Uterus (tissue), 4 donors: ENCODE data around the gene SMDT1. TPM values are rescaled to one million over a fixed set of nuclear protein-coding genes. Genes with fewer than 3 reads are reported as not detected.
A peak's percentile ranks its signal among the peaks of the same experiment; 100 is the strongest.
"Not testable (repeated sequence)": the region's sequence is repeated elsewhere in the genome, so short reads cannot be mapped to it uniquely, and the experiment has no call there.

Experiments used
- DNase-seq, 2 donors: peaks; one replicate each; pipeline ENCODE4 v3.0.0-alpha.2; 2019 to 2020
- H3K27ac ChIP-seq, 2 donors: fragments of 200-600 bp; sonication (generic); 1 replicate in 1 of 2; 2 replicates in 1 of 2; pipeline ENCODE4 v1.5.1; 2016 to 2018
- H3K27me3 ChIP-seq, 2 donors: fragments of 200-600 bp; sonication (generic); one replicate each; pipeline ENCODE4 v1.5.1; 2018 to 2019; ENCODE audit warnings: control low read depth in 1 of 2
- H3K36me3 ChIP-seq, 2 donors: fragments of 200-600 bp; sonication (generic); one replicate each; pipeline ENCODE4 v1.5.1; 2019; ENCODE audit warnings: control low read depth in 1 of 2
- H3K4me1 ChIP-seq, 2 donors: fragments of 200-600 bp; sonication (generic); one replicate each; pipeline ENCODE4 v1.5.1; 2018 to 2019; ENCODE audit warnings: control low read depth in 1 of 2
- H3K4me3 ChIP-seq, 2 donors: fragments of 200-600 bp; sonication (generic); 1 replicate in 1 of 2; 2 replicates in 1 of 2; pipeline ENCODE4 v1.5.1; 2018 to 2019; ENCODE audit warnings: mild to moderate bottlenecking in 1 of 2
- H3K9me3 ChIP-seq, 2 donors: fragments of 200-600 bp; sonication (generic); one replicate each; pipeline ENCODE4 v1.5.1; 2019; ENCODE audit warnings: control low read depth in 1 of 2
- POLR2A ChIP-seq, 2 donors: fragments of 450-650 bp; IDR thresholded peaks; one replicate each; pipeline ENCODE4 v1.6.1; 2016; ENCODE audit warnings: antibody characterized with exemption in 2 of 2, mild to moderate bottlenecking in 1 of 2, moderate library complexity in 1 of 2
- intact Hi-C: fragments of 100-400 bp; cut with DNase I; formaldehyde crosslinking; loops from one replicate; pipeline ENCODE4 v1.15.1; 2023; ENCODE audit warnings: low total_unique reads
- total RNA-seq, 4 donors: library from RNA; depleted of rRNA in 3 of 4; stranded (reverse); fragments of >200 nt in 3 of 4; gene quantifications; one replicate each; pipeline versions ENCODE4 v1.1.0 to v1.2.4, GENCODE V29; 2014 to 2023
- TF ChIP-seq, protein P1 (sequence below), 4 experiments: fragments of 200-600 bp in 2 of 4; fragments of 450-650 bp in 2 of 4; sonication (generic) in 2 of 4; IDR thresholded peaks; one replicate each; pipeline ENCODE4 v1.5.1; 2016 to 2019; ENCODE audit warnings: antibody characterized with exemption in 4 of 4, mild to moderate bottlenecking in 2 of 4, moderate library complexity in 1 of 4
- donor health status: DM: yes; HTN: yes; CAD: no.

The SMDT1 gene
- total RNA-seq, 4 donors from 2014 or later: 8.3 to 98.0 (median 33.2) TPM

DNA sequence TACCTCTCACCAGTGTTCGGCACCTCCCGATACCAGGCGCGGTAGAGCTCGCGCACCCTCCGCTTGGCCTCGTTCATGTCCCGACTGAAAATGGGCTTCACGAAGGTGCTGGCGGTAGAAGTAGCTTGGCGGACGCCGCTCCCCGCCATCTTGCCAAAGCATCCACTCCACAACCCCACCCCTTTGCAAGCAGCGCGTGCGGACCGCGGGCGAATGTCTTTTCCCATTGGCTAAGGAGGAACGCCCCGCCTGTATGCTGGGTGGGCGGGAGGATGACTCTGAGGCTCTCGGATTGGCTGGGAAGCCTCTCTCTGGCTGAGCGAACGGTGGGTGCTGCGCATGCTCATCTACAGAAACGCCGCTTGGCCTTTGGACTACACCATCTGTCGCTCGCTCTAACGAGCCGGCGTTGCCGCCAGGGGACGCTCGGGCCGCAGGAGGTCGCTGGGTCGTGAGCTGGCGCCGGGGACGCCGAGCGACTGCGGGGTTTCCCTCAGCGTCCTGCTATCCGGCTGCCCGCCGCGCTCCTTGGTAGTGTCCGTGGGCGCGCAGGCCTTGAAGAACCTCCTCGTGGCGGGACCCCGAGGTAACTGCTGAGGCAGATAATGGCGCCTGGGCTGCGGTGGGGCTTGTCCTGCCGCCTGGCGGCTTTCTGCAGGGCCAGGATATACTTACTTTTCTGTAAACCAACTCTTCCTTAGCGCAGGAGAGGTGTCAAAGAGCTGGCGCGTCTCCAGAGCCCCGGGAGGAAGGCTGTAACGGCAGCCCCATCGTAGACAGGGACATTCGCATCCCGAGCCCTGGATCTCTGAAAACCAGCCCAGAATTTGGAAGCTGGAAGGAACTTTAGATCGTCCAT lies 11.3 kb downstream of the SMDT1 start, which contains the start of gene NDUFA6:
TSS of gene NDUFA6 (minus strand) at position 177 of the 859 bp plus-strand sequence. CDS start at position 149, 28 bp downstream.
- Histone ChIP-seq H3K27me3 (no peaks in the 10 kb centered on the region), H3K36me3 (no peaks in the 10 kb centered on the region), H3K4me3 (peak within 1 kb of the TSS; percentile 84 to 92), H3K4me1 (peaks cover 4 to 5% of the 10 kb centered on the region in 2 donors), H3K27ac (peak within 1 kb of the TSS; percentile 91 to 94), H3K9me3 (no peaks in the 10 kb centered on the region)
- DNase-seq: peak; percentile 98 to 99
- TF ChIP-seq, protein P1, sequence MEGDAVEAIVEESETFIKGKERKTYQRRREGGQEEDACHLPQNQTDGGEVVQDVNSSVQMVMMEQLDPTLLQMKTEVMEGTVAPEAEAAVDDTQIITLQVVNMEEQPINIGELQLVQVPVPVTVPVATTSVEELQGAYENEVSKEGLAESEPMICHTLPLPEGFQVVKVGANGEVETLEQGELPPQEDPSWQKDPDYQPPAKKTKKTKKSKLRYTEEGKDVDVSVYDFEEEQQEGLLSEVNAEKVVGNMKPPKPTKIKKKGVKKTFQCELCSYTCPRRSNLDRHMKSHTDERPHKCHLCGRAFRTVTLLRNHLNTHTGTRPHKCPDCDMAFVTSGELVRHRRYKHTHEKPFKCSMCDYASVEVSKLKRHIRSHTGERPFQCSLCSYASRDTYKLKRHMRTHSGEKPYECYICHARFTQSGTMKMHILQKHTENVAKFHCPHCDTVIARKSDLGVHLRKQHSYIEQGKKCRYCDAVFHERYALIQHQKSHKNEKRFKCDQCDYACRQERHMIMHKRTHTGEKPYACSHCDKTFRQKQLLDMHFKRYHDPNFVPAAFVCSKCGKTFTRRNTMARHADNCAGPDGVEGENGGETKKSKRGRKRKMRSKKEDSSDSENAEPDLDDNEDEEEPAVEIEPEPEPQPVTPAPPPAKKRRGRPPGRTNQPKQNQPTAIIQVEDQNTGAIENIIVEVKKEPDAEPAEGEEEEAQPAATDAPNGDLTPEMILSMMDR (IDR thresholded peaks at IDR 0.05): peak; percentile 93 to 99 (median 97)
- peak; percentile 89 to 90 for TF ChIP-seq POLR2A (IDR thresholded peaks at IDR 0.05)
- intact Hi-C loops: loop anchor here (5.0 kb wide), 1 partner anchor 341 kb away; the partner anchor contains the start of gene NFAM1

DNA sequence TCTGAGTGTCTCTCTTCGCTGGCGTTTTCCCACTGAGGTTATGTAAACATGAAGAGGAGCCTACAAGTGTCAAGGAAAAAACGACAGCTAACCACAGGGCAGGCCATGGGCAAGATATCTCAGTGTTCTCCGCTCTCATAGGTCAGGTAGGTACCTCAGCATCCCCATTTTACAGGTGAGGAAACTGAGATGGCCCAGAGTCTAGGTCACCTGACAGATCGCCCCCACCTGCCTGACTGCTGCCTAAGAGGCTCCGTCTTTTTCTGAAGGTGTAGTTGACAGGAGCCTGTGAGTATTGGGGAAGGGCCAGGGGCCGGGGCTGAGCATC lies 11.9 kb downstream of the SMDT1 start:
- DNase-seq: no peak
- peaks cover 4 to 5% of the 10 kb centered on the region in 2 donors for H3K4me1 ChIP-seq
- H3K27ac ChIP-seq: peak overlapping the region; percentile 90 to 91

DNA sequence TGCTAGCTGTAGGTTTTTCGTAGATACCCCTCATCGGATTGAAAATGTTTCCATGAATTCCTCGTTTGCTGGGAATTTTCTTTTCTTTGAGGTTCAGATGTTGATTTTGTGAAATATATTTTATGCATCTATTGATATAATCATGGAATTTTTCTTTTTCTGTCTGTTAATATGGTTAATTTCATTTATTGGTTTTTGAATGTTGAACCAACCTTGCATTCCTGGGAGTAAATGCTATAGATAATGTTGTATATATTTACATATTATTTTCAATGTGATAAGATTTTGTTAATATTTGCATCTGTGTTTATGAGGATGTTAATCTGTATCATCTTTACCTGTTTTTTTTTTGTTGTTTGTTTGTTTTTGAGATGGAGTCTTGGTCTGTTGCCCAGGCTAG lies 21.7 kb downstream of the SMDT1 start:
- H3K9me3 ChIP-seq: peaks cover 0 to 19% of the 10 kb centered on the region in 2 donors
- no peaks in the 10 kb centered on the region for H3K36me3 ChIP-seq
- no peaks in the 10 kb centered on the region for H3K27me3 ChIP-seq
- H3K4me1 ChIP-seq: no peaks in the 10 kb centered on the region
- DNase-seq: no peak
- intact Hi-C loops: no loop called here
- no peak overlapping the region for H3K27ac ChIP-seq
- H3K4me3 ChIP-seq: no peak overlapping the region
- TF ChIP-seq POLR2A (IDR thresholded peaks at IDR 0.05): no peak
- TF ChIP-seq, protein P1 (IDR thresholded peaks at IDR 0.05): no peak

More for the DNA sequence above, 11.9 kb downstream of the SMDT1 start:
- no peaks in the 10 kb centered on the region for H3K9me3 ChIP-seq
- intact Hi-C loops: loop anchor here (5.0 kb wide), 1 partner anchor 341 kb away; the partner anchor contains the start of gene NFAM1
- TF ChIP-seq POLR2A (IDR thresholded peaks at IDR 0.05): no peak
- TF ChIP-seq, protein P1 (IDR thresholded peaks at IDR 0.05): no peak
- H3K36me3 ChIP-seq: no peaks in the 10 kb centered on the region
- peak overlapping the region; percentile 84 to 92 for H3K4me3 ChIP-seq
- no peaks in the 10 kb centered on the region for H3K27me3 ChIP-seq

DNA sequence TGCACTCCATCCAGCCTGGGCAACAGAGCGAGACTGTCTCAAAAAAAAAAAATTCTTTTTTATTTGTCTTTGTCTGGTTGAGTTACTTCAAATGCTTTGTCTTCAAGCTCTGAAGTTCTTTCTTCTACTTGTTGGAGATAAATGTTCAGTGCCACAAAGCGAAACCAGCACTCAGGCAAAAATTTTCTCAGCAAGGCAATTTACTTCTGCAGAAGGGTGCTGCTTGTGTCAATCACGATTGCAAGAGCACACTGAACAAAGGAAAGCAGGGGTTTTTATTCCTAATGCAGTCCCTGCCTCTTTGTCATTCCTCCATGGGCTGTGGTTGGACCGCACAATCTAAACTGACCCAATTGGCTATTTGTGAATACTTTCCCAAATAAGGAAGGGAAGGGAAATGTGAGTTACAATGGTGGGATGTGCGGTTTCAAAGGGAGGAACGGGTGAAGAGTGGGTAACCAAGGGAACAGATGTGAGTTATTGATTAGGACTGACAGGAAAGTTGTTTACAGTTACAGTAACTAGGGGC lies 24.9 kb downstream of the SMDT1 start:
- peaks cover 0 to 19% of the 10 kb centered on the region in 2 donors for H3K9me3 ChIP-seq
- H3K27me3 ChIP-seq, H3K4me3 ChIP-seq, DNase-seq, H3K36me3 ChIP-seq, H3K27ac ChIP-seq, H3K4me1 ChIP-seq, intact Hi-C loops: not testable (repeated sequence)

DNA sequence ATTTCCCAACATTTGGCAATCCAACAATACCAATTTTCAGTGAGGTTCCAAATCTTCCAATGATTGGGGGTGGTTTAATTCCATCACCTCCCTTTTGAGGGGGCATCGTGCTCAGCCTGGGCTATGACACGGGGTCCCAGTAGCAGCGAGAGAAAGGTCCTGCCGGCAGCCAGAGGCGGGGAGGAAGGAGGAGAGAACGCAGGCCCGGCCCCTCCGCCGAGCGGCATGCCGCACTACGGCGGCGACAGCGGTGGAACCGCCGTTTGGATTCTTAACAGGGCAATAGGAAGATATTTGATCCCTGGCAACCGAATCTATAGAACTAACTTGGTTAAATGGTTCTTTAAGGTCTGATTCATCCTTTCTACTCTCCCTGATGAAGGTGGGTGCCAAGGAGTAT lies 29.3 kb downstream of the SMDT1 start:
- intact Hi-C loops: no loop called here
- Histone ChIP-seq H3K4me1 (no peaks in the 10 kb centered on the region), H3K9me3 (peaks cover 0 to 5% of the 10 kb centered on the region in 2 donors), H3K27me3 (no peaks in the 10 kb centered on the region), H3K27ac (no peak overlapping the region), H3K4me3 (no peak overlapping the region), H3K36me3 (no peaks in the 10 kb centered on the region)
- DNase-seq: no peak
- no peak for TF ChIP-seq POLR2A (IDR thresholded peaks at IDR 0.05)
- TF ChIP-seq, protein P1 (IDR thresholded peaks at IDR 0.05): no peak
